Colonic mucosa (tissue), 4 donors: ENCODE data around the gene HUS1B. TPM values are rescaled to one million over a fixed set of nuclear protein-coding genes. Genes with fewer than 3 reads are reported as not detected.
A peak's percentile ranks its signal among the peaks of the same experiment; 100 is the strongest.
"Not testable (repeated sequence)": the region's sequence is repeated elsewhere in the genome, so short reads cannot be mapped to it uniquely, and the experiment has no call there.

Experiments used
- DNase-seq: peaks from one replicate; pipeline ENCODE4 v3.0.0-alpha.2; 2020
- H3K27ac ChIP-seq: fragments of 200-600 bp; one replicate; pipeline ENCODE4 v1.8.0; 2021
- H3K27me3 ChIP-seq: fragments of 200-600 bp; one replicate; pipeline ENCODE4 v1.8.0; 2021
- H3K36me3 ChIP-seq: fragments of 200-600 bp; one replicate; pipeline ENCODE4 v1.8.0; 2021
- H3K4me1 ChIP-seq: fragments of 200-600 bp; one replicate; pipeline ENCODE4 v1.8.0; 2021; ENCODE audit warnings: mild to moderate bottlenecking
- H3K4me3 ChIP-seq: fragments of 200-600 bp; one replicate; pipeline ENCODE4 v1.8.0; 2021
- H3K9ac ChIP-seq, 2 donors: one replicate each; pipeline ENCODE4 v1.7.0; 2013; ENCODE audit warnings: control low read depth in 2 of 2, low read depth in 2 of 2, low read length in 2 of 2
- H3K9me3 ChIP-seq: fragments of 200-600 bp; one replicate; pipeline ENCODE4 v1.8.0; 2021
- intact Hi-C: fragments of 100-400 bp; cut with DNase I; formaldehyde crosslinking; loops from one replicate; pipeline ENCODE4 v1.14.1; 2022
- total RNA-seq, 2 donors: library from RNA; stranded (reverse); fragmentation: NEBNext Ultra II Directional in 1 of 2; extraction: Animal tissue kit (Norgen Biotek cat#: 25700) in 1 of 2; gene quantifications; one replicate each; pipeline ENCODE4 v1.2.1, GENCODE V29; 2021
- TF ChIP-seq, protein P1 (sequence below): fragments of 200-600 bp; IDR thresholded peaks from one replicate; pipeline ENCODE4 v1.8.0; 2022; ENCODE audit warnings: antibody characterized with exemption, mild to moderate bottlenecking
- donor health status: healthy.
- donor health status: DM: no; HTN: no; CAD: no.
- donor health status: DM: no; HTN: no; CAD: no.

Gene HUS1B
- total RNA-seq, 2 donors from 2014 or later = 0.64 to 1.1 TPM

- no peak for DNase-seq
- intact Hi-C loops = no loop called here
- TF ChIP-seq, protein P1, sequence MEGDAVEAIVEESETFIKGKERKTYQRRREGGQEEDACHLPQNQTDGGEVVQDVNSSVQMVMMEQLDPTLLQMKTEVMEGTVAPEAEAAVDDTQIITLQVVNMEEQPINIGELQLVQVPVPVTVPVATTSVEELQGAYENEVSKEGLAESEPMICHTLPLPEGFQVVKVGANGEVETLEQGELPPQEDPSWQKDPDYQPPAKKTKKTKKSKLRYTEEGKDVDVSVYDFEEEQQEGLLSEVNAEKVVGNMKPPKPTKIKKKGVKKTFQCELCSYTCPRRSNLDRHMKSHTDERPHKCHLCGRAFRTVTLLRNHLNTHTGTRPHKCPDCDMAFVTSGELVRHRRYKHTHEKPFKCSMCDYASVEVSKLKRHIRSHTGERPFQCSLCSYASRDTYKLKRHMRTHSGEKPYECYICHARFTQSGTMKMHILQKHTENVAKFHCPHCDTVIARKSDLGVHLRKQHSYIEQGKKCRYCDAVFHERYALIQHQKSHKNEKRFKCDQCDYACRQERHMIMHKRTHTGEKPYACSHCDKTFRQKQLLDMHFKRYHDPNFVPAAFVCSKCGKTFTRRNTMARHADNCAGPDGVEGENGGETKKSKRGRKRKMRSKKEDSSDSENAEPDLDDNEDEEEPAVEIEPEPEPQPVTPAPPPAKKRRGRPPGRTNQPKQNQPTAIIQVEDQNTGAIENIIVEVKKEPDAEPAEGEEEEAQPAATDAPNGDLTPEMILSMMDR = no peak
These were observed 45.0 kb upstream of the HUS1B start for GRCh38 chr6:701700-702479.

GRCh38 chr6:701215-701614, 44.3 kb upstream of the HUS1B start:
- H3K4me3 ChIP-seq = no peak overlapping the region
- DNase-seq = no peak
- intact Hi-C loops = no loop called here
- H3K9ac ChIP-seq = no peak overlapping the region
- H3K27me3 ChIP-seq = no peaks in the 10 kb centered on the region
- H3K27ac ChIP-seq = no peak overlapping the region
- TF ChIP-seq, protein P1 = no peak
- H3K4me1 ChIP-seq = no peaks in the 10 kb centered on the region
- H3K9me3 ChIP-seq = no peaks in the 10 kb centered on the region
- H3K36me3 ChIP-seq = no peaks in the 10 kb centered on the region

More at GRCh38 chr6:701700-702479, 45.0 kb upstream of the HUS1B start:
- Histone ChIP-seq H3K27me3 (no peaks in the 10 kb centered on the region), H3K9ac (no peak overlapping the region), H3K36me3 (no peaks in the 10 kb centered on the region), H3K4me1 (no peaks in the 10 kb centered on the region), H3K27ac (no peak overlapping the region), H3K9me3 (no peaks in the 10 kb centered on the region), H3K4me3 (no peak overlapping the region)

DNA sequence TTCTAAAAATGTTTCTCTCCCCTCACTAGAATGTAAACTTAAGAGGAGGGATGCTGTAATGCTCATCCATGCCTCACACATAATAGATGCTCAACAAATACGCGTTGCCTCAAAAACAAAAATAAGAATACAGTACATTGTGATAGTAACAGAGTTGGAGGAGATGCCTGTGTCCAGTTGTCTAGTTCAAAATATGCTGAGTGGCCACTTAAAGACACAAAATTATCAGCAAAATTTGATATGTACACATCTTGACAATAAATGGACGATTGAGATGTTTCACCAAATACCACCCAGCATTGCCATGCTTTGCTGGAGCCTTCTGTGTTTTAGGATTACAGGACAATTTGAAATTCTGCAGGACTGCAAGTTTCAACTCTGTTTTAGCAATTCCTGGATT, 43.6 kb upstream of the HUS1B start:
- Histone ChIP-seq H3K4me1 (no peaks in the 10 kb centered on the region), H3K9ac (no peak overlapping the region), H3K4me3 (no peak overlapping the region), H3K36me3 (no peaks in the 10 kb centered on the region), H3K27me3 (no peaks in the 10 kb centered on the region), H3K27ac (no peak overlapping the region), H3K9me3 (no peaks in the 10 kb centered on the region)
- intact Hi-C loops = no loop called here
- TF ChIP-seq, protein P1 = no peak
- no peak for DNase-seq

GRCh38 chr6:699319-699718, 42.4 kb upstream of the HUS1B start:
- H3K9ac ChIP-seq = no peak overlapping the region
- TF ChIP-seq, protein P1 = no peak
- H3K4me1 ChIP-seq = no peaks in the 10 kb centered on the region
- intact Hi-C loops = no loop called here
- DNase-seq = no peak
- no peak overlapping the region for H3K4me3 ChIP-seq
- H3K9me3 ChIP-seq = no peaks in the 10 kb centered on the region
- H3K27ac ChIP-seq = no peak overlapping the region
- H3K36me3 ChIP-seq = no peaks in the 10 kb centered on the region
- H3K27me3 ChIP-seq = no peaks in the 10 kb centered on the region

DNA sequence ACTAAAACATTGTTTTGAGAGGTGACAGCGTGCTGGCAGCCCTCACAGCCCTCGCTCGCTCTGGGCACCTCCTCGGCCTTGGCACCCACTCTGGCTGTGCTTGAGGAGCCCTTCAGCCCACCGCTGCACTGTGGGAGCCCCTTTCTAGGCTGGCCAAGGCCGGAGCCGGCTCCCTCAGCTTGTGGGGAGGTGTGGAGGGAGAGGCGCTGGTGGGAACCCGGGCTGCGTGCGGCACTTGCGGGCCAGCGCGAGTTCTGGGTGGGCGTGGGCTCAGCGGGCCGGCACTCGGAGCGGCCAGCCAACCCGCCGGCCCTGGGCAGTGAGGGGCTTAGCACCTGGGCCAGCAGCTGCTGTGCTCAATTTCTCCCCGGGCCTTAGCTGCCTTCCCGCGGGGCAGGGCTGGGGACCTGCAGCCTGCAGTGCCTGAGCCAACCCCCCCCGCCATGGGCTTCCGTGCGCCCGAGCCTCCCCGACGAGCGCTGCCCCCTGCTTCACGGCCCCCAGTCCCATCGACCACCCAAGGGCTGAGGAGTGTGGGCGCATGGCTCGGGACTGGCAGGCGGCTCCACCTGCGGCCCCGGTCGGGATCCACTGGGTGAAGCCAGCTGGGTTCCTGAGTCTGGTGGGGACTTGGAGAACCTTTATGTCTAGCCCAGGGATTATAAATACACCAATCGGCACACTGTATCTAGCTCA, 37.7 kb upstream of the HUS1B start:
- intact Hi-C loops, H3K36me3 ChIP-seq, H3K4me1 ChIP-seq, H3K27ac ChIP-seq, H3K27me3 ChIP-seq, H3K4me3 ChIP-seq, H3K9ac ChIP-seq, DNase-seq, H3K9me3 ChIP-seq: not testable (repeated sequence)

DNA sequence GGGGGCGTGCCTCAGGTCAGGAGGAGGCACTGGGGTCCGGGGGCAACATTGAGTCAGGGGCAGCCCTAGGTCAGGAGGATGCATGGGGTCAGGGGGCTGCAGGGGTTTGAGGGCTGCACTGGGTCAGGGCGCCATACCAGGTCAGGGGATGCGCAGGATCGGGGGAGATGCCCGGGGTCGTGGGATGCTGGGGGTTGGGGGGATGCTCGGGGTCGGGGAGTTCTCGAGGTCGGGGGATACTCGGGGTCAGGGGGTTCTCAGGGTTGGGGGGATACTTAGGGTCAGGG, 36.8 kb upstream of the HUS1B start:
- Histone ChIP-seq H3K4me1 (peaks cover 3% of the 10 kb centered on the region), H3K27ac (no peak overlapping the region), H3K36me3 (no peaks in the 10 kb centered on the region), H3K27me3 (no peaks in the 10 kb centered on the region), H3K9ac (peak overlapping the region; percentile 75 to 77), H3K9me3 (no peaks in the 10 kb centered on the region), H3K4me3 (no peak overlapping the region)
- intact Hi-C loops = no loop called here
- TF ChIP-seq, protein P1 = no peak
- no peak for DNase-seq
